GM12865 (cell line): Measurements from ENCODE around the gene FAM131B.

Source experiments
- DNase-seq: peaks from one replicate; pipeline ENCODE4 v3.0.0; 2010; ENCODE audit warnings: low read depth
- H3K4me3 ChIP-seq: 2 replicates; pipeline ENCODE4 v1.5.1; 2011; ENCODE audit warnings: mild to moderate bottlenecking, low read depth, low read length, control low read depth
- CTCF ChIP-seq: IDR thresholded peaks from 2 replicates; pipeline ENCODE4 v1.5.1; 2011; ENCODE audit warnings: low read length, control low read depth, low read depth, inconsistent platforms; ENCODE audit not compliant: insufficient read depth; ENCODE audit errors: missing control alignments

FAM131B gene

GRCh38 chr7:143345428-143345900 is 17.0 kb downstream of the FAM131B start:
- TF ChIP-seq CTCF = peak; percentile 41
- H3K4me3 ChIP-seq = no peak overlapping the region
- peak; percentile 41 for DNase-seq

- H3K4me3 ChIP-seq = no peak overlapping the region
- DNase-seq = no peak
- no peak for TF ChIP-seq CTCF
Observed at GRCh38 chr7:143343596-143343995, 18.9 kb downstream of the FAM131B start.

- no peak for TF ChIP-seq CTCF
- no peak for DNase-seq
- no peak overlapping the region for H3K4me3 ChIP-seq
Observed at GRCh38 chr7:143341842-143342241, 20.7 kb downstream of the FAM131B start.

- H3K4me3 ChIP-seq = no peak overlapping the region
- no peak for DNase-seq
- no peak for TF ChIP-seq CTCF
Observed at GRCh38 chr7:143337216-143337615, 25.3 kb downstream of the FAM131B start.

DNA sequence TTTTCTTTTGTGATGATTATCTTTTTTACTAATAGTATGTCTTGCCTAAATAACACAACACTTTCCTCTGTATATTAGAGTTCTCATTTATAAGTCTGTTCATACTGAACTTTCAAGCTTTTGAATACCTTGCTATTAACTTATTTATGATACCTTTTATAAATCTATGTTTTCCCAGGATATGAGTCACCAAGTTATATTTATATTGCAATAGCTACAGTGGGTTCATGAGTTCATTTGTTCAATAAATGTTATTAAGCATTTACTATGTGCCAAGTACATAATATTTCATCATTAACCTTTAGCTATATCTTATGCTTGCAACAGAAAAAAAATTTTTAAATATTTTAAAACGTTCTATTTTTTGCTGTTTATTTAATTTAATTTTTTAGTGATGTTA is 28.3 kb downstream of the FAM131B start:
- H3K4me3 ChIP-seq = no peak overlapping the region
- no peak for TF ChIP-seq CTCF
- DNase-seq = no peak

DNA sequence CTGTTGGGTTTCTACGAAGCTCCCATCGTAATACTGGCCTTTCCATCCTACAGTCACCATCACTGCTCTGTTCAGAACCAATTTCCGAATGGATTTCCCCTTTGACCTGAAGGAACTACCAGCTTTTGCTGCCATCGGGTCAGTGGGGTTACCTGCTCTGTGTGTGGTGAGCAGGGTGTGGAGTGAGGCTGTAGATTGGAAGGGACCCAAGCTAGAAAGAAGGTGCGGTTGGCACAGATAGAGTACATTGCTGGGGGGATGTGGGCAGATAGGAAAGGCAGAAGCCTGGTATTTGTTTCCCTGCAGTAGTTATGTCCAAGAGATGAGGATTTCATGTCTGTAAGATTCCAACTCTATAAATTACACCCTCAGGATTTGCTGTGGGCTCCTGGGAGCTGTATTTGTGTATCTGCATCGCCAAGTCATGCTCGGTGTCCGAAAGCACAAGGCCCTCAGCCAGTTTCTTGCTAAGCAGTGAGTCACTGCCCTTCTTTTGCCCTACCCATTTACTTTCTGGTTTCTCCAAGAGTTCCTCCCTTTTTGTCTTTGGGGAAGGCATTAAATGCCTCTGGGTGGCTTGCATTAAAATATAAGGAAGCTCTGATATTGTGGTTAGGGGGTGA is 31.2 kb downstream of the FAM131B start:
- DNase-seq = no peak
- no peak for TF ChIP-seq CTCF
- H3K4me3 ChIP-seq = no peak overlapping the region

GRCh38 chr7:143329471-143330170 is 32.9 kb downstream of the FAM131B start:
- no peak for DNase-seq
- peak; percentile 6 for TF ChIP-seq CTCF
- H3K4me3 ChIP-seq = no peak overlapping the region
